Globus pallidus (tissue), 1 donor: ENCODE measurements around the gene TRDMT1.
"Not testable (repeated sequence)": the region's sequence is repeated elsewhere in the genome, so short reads cannot be mapped to it uniquely, and the experiment has no call there.

Experiments
- DNase-seq: peaks from one replicate; pipeline ENCODE4 v3.0.0-alpha.2; 2015; ENCODE audit warnings: low spot score

Gene TRDMT1

DNA sequence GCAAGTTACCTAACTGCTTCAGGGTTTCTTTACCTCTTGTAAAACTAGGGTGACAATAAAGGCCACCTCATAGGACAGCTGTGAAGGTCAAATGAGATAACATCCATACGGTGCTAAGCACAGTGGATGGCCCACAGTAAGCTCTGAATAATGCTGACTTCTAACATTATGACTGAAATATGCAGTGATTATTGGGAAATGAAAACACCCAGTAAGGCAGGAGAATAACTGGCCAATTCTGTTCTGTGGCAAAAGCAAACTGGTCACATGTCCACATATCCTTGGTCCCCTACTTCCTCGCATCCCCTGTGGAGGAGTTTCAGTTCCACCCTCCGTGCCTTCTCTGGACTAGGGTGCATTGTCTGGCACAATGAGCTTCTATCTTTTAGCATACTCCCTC is 73.2 kb downstream of the TRDMT1 start:
- DNase-seq, result no peak

DNA sequence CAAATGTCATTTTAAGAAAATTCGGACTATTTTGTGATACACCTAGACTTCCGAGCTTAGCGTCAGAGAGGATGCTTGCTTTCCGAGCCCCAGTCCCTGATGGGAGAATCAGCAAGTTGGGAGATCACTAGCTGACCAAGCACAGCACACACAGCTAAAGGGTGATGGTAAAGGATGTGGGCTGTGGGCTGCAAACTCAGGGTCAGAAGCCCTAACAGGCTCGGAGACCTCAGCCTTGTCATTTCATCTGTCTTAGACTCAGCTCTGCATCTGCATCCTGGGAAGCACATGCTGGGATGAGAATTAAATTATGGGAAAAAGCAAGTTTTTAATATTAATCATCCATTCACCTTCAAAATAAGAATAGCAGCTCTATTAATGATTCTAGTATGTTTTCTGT is 75.1 kb downstream of the TRDMT1 start:
- no peak for DNase-seq

DNA sequence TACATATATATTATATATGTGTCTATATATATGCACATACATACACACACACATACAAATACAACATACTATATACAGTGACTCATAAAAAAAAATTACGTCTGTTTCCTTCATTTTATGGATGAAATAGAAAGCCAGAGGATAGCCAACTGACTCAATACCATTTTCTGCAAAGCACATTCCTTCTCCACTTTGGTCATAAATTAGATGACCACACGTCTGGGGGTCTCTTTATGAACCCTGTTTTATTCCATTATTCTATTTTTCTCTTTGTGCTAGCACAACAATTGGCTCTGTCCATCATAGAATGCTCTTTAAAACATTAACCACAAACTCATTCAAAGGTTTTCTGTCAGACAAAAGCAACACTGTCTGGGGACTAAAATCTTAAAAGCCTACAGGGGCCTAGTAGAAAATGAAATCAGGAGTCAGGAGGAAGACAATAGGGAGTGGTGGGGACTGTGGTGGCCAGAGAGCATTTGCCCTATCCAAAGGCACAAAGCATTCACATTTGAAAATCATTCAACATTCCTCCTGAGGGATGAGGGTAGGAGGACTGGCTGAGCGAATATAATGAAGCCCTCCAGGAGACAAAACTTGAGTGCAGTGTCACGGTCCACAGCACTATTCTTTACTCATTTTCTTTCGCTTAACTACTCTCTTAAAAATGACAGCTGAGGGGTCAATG is 76.1 kb downstream of the TRDMT1 start:
- no peak for DNase-seq

DNA sequence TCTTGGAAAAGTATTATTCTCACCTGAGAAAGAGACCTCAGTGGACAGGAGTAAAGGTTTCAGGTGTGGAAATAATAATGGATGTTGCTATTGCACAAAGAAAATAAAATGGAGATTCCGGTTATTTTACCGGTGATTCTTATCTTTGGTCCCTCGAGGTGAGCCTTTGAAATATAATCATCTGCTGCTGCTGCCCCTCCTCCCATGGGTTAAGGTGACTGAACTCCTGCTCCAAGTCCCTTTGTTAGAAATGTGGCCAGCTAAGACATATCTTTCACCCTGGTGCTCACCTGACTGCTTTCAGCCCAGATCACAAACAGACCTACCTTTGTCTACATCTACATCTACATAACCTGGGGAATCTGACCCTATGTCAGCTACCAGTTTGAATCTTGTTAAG is 77.5 kb downstream of the TRDMT1 start:
- no peak for DNase-seq

DNA sequence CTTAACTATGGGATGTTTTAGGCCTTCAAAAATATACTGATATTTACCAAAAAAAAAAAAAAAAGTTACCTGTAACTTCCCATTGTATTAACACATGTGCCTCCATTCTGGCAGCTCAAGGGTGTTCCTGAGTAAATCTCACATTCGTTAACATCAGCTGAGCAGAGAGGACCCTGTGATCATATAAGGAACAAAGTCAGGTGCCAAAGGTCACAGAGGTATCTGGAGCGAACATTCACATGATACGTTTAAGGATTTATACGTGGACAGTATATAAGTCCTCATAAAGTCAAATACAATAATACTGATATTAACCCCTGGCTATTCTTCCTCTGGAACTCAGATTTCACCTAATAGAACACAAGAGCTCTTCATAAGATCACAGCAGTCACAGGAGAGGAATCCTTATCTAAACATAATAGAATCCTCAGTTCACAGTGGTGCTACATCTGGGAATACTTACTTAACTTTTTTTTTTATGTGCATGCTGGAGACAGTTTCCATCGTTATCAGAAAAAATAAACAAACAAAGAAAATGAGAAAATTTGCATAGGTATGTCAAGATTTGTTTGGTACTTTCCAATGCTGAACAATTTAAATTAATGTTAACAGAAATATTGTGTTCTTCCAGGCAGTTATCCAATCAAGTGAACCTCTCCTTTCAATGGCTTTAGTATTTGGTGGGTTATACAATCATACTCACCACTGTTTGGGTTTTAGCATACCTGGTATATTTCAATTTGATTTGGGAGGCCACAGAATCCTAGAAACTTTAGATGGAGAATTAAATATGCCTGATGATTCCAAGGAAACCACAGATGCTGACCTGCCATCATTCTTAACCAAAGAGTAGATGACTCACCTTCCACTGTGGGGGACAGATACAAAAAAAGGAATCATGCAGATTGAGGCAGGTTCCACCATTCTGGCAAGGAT is 78.5 kb downstream of the TRDMT1 start:
- no peak for DNase-seq

DNA sequence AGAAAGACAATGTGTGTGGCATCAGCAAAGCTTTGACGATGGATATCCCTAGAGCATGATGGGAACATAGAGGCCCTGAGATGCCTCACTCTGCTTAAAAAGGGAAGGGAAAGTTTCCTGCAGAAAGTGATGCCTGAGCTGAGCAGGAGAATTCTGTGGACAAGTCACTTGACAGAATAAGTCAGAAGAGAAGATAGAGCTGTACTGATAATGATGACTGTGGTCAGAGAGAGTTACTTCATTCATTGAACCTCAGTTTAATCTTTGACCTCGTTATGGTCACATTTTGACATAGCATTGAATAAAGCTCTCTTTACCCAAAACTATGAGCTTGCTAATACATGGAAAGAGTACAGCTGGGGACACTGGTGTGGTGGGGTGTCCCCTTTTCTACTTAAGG is 79.4 kb downstream of the TRDMT1 start:
- DNase-seq, result no peak

DNA sequence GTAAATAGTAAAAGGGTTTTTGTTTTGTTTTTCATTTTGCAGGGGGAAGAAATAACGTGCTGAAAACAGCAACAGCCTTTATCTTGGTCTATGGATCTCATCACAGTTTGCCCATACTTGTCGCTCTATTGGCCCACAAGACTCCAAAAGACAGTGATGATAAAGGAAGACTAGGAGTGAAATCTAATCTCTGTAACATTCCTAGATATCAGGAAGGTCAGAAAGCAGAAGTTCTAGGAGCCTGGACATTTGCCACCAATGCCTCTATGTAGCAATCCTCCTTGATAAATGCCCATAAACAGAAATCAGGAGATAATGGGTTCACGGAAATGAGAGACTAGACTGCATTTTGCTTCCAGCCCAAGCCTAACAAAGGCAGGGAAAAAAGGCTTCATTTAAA is 80.8 kb downstream of the TRDMT1 start:
- no peak for DNase-seq

DNA sequence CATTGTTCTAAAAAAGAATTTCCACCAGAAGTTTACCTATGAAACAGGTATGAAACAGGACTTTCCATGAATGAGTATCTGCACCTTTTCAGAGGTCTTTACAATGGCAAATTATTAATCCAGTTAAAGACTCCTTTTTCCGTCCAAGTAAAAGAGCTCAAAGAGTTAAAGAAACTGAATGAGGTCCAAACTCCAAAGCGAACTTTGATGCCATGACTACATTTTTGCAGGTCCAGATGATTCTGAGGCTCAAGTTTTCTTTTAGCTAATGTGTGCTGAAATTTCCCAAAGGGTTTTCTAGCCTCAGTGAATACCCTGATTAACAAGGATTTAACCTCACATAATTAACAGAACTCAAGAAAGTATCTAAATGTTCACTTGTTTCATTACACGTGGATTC is 81.6 kb downstream of the TRDMT1 start:
- DNase-seq, result no peak

DNA sequence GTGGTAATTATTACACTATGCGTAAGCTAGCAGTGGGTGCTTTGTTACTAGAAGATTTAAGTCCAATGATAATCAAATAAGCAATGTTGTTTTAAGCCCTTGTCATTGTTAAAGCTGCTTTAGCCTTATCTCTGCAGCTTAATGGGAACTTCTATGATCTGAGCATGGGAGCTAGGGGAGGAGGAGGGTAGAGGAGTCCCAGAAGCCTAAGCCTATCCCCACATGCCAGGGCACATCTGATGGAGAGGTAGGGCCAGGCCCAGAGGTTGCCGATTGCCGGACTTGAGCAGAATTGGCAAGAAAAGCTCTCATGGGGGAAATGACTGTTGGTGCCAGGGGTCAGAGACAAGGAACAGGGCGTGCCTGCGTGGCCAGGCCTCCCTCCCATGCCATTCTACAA is 85.3 kb downstream of the TRDMT1 start:
- DNase-seq, result no peak

DNA sequence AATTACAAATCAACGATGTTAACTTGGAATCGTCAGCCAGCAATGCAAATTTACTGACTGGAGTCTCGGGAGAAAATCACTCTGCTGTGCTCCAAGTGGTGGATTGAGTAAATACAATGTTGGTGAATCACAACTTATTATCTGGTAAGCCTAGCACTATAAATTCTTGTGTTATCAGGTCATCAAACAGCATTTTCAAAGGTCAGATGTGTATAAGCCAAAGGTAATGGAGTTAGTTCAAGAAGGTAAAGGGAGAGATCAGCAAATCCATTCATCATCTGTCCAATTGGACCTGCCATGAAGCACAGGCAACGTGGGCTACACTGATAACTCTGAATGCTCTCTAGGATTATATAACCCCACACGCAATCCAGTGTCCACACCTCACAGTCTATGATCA is 85.8 kb downstream of the TRDMT1 start:
- DNase-seq, result no peak

DNA sequence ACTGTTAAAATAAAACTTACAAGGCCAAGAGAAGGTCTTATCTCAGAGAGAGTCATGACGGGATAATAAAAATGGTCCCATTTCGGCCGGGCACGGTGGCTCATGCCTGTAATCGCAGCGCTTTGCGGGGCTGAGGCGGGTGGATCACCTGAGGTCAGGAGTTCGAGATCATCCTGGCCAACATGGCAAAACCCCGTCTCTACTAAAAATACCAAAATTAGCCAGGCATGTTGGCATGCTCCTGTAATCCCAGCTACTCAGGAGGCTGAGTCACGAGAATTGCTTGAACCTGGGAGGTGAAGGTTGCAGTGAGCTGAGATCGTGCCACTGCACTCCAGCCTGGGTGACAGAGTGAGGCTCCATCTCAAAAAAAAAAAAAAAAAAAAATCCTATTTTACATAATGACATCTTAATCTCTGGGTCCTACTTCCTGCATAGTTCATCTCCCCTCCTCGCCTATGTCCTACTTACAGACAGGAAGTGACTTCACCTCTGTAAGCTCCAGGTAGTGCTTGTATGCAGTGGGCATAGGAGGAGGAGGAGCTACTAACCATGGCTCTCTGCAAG is 86.5 kb downstream of the TRDMT1 start:
- not testable (repeated sequence) for DNase-seq

DNA sequence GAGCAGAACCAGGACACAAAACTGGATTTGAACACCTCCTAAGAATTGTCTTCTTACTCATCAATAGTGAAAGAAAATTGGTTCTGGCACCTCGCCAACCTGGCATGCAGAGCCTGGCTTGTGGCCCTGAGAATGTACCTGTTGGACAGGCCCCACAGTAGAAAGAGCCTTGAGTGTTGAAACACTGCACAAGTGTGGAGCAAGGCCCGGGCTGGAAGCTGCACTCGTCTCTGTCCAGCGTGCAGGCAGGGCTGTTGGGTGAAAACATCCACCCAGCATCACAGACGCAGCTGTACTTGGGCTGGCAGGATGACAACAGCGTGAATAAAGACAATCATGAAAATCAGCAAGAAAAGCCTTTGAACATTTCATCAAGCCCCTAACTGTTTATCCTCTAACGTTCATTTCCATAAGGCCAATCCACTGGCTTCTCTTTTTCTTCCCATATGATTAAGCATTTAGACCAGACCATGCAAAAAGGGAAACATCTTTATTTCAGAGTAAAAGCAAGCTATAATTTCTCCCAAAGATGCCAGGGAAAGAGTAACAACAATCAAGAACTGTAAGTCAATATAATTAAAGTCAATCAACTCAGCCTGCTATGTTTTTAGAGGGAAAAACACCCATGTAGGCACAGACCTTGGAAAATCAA is 87.5 kb downstream of the TRDMT1 start:
- DNase-seq, result peak; percentile 29

DNA sequence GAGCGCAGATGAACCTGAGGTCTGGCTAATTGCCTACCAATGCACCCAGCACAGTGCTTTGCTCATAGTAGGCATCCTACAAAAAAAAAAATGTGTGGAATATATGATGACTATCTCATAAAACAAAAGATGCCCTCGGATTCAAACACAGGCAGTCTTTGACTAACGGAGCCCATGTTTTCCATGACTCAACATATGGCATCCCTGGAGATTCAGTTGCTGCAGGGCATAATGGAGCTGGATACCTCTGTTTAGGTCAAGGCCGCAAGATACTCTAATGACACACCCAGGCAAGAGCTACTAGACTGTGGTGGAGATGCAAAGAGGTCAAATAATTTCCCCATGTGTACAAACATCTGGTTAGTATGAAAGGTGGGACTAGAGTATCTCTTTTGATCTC is 88.1 kb downstream of the TRDMT1 start:
- no peak for DNase-seq

DNA sequence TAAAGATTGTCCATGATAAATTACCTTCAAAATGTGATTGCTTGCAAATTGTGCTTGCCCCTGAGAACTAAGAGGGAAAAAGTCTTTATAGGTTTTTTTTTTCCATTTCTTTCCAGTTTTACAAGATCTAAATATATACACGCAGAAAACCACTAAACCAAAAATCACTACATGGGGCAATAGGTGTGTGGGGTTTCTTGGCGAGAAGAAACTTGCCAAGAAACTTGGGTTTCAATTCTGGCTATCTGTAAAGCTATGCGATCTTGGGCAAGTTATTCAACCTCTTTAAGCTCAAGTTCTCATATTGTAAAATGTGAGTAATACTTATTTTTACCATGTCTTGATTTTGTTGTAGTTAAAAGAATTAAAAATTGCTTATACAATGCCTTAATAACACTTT is 88.9 kb downstream of the TRDMT1 start:
- DNase-seq, result no peak

DNA sequence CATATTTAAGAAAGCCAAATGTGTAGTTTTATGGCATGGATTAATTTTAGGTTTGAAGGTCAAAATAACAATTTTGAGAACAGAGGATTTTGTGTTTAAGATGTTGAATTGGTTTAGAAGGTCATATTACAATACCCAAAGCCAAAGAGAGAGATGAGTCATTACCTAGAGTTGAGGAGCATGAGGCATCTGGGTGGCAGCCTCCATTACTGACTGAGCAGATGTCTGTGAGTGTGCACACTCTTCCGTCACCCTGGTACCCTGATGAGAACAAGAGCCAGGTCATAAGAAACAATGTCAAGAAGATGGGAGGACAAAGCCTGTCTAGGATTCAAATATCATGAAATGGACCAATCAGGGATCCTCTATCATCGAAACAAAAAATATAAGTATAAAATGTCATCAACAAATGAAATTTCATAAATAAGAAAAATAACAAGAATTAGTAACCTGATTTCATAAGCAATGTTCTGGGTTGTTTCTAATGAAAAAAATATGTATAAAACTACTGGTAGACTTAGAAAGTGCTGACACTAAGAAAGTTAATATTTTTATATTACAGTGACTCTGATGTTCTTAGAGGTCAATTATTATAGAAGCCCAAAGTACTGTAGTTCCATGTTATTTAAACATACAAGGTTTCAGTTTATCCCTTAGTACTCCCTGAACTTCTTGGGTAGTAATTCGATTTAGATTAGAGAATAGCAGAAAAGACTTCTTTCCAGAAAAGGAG is 91.8 kb downstream of the TRDMT1 start:
- DNase-seq, result no peak

DNA sequence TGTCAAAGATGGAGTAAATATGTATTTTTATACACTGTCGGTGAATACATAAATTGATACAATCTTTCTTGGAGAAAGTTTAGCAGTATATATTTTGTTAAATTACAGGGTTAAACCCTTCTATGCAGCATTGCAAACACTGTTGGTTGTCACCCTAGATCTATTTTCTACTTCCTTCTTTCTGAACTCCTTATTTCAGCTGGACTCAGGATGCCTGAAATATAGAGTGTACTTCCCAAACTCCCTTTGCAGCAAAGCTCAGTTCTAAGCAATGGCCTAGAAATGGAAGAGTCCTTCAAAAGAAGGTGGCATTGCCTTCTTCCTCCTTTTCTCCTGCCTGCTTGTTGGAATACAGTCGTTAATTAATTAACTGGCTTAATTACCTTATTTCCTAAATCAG is 92.4 kb downstream of the TRDMT1 start:
- no peak for DNase-seq

DNA sequence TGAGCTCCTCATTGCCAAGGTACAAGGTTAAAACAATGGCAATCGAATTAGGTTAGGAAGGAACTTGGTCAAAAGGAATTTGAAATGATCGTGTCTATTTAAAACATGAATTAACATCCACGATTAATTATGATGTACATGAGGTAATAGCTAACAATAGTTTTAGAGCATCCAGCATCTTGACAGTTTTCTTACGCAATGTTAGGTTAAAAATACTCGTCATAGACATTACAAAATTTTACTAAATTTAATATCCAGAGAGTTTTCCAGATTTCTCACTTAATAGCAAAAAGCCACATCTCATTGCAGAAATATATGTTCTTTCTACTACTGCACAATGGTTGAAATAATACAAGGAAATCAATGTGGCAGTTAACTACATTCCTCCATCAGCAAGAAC is 94.5 kb downstream of the TRDMT1 start:
- no peak for DNase-seq

DNA sequence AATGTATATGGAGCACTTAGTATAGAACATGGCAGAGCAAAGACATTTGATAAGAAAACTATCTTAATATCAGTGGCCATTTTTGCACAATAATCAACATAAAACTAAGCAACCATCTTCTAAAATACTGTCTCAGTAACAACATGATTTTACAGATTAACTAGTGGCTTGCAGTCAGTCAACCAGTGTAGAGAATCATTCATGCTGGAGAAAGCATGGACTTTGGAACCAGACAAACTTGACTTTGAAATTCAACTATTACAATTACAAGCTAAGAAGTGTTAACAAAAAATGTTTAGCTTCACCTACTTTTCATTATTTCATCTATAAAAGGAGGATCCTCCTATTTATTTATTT is 99.6 kb downstream of the TRDMT1 start:
- no peak for DNase-seq

DNA sequence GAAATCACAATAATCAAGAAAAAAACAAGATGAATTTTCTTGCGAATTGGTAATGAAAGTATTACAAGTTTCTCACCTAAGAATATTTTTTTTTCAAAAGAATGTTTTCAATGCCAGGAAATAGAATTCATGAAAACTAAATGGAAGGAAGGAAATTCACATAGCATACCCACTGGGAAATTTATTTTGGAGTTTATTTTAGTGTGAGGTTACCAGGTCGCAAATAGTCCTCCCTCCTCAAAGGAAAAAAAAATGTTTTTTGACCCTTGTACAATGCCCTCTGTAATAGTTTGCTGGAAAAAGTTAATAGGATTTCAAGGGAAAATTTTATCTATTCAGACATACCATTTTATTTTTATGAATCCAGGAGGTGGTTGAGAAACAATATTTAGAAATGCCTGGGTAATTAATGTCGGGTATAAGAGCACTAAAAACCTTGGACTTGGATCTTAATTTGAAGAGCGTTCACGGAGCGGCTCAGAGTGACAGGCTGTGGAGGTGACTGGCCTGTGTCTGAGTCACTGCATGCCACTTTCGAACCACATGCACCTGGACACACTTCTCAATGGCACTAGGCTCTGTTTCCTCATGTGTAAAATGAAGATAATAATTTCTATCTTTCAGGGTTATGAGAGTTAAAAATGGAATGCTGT is 100.1 kb downstream of the TRDMT1 start:
- no peak for DNase-seq

DNA sequence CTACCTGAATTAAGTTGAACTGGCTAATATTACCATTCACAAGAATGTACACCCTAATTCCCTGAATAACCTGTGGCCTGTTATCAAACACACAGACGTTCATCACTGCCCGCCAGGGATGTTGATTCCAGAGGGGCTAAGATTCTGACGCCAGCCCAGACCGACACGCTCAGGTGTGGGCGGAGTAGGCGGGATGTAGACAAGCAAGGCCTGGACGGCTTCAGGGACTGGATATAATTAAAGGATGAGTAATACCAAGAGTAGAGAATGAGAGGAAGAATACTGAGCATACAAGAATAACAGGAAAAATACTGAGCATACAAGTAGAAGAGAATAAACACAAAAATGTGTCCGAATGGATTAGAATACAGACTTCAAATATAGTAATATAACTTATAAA is 100.9 kb downstream of the TRDMT1 start:
- no peak for DNase-seq

DNA sequence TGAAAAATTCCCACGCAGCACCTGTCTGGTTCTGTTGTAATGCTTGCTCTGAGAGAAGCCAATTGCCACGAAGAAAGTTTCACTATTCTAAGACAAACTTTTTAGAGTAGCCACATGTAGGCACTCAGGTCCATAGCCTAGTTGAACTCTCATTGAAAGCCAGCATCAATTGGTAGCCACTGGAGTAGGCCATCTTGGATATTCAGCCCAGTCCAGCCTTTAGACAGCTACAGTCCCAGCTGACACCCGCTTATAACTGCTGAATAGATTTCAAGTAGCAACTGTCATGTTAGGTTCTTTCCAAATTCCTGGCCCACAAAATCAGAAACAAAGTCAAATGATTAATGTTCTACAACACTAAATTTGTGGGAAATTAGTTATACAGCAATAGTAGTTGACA is 103.5 kb downstream of the TRDMT1 start:
- DNase-seq, result no peak
